Dendritic cell treated with granulocyte-macrophage colony-stimulating factor and Interleukin-4, amounts not matched to agents 40 ng/mL and 50 ng/mL, for 4 days (primary cell): ENCODE data around the gene DGKG.

ENCODE experiments used
- H3K27ac Mint-ChIP-seq: one replicate; pipeline ENCODE4 v1.8.0; 2022; ENCODE audit warnings: mild to moderate bottlenecking, mixed read lengths
- H3K27me3 Mint-ChIP-seq: one replicate; pipeline ENCODE4 v1.8.0; 2022; ENCODE audit warnings: mild to moderate bottlenecking, mixed read lengths
- H3K36me3 Mint-ChIP-seq: one replicate; pipeline ENCODE4 v1.8.0; 2022; ENCODE audit warnings: low read depth, mixed read lengths
- H3K4me1 Mint-ChIP-seq: one replicate; pipeline ENCODE4 v1.8.0; 2022; ENCODE audit warnings: low read depth, mixed read lengths
- H3K4me3 Mint-ChIP-seq: one replicate; pipeline ENCODE4 v1.8.0; 2022; ENCODE audit warnings: mild to moderate bottlenecking, moderate library complexity, mixed read lengths
- H3K9me3 Mint-ChIP-seq: one replicate; pipeline ENCODE4 v1.8.0; 2022; ENCODE audit warnings: mixed read lengths
- intact Hi-C: fragments of 100-400 bp; cut with micrococcal nuclease; formaldehyde crosslinking; loops from one replicate; pipeline ENCODE4 v1.15.0; 2022

Gene DGKG

DNA sequence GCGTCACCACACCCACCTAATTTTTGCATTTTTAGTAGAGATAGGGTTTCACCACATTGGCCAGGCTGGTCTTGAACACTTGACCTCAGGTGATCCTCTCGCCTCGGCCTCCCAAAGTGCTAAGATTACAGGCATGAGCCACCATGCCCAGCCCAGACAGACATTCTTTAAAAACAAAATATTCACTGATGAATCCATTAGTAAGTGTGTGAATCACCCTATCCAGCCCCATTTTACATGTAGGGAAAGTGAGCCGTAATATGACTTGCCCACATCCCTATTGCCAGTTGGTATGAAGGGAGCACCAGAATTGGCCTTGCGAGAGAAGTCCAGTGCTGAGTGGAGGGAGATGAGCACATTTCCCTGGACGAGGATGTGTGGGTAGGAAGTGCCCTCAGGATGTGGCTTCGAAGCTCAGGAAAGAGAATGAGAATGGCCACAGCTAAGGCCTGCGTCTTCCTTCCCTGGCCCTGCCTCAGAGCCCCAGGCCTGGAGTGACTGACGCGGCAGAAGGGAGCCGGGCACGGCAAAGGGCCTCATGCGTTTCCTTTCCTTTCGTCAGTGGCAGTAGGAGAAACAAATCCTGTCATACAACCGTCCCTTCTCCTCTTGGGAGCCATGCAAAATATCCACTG, 224.9 kb downstream of the DGKG start:
- H3K27me3 Mint-ChIP-seq, result peaks cover 2% of the 10 kb centered on the region
- intact Hi-C loops, result no loop called here
- H3K36me3 Mint-ChIP-seq, result no peaks in the 10 kb centered on the region
- H3K4me3 Mint-ChIP-seq, result no peak overlapping the region
- peaks cover 12% of the 10 kb centered on the region for H3K4me1 Mint-ChIP-seq
- H3K9me3 Mint-ChIP-seq, result no peaks in the 10 kb centered on the region
- no peak overlapping the region for H3K27ac Mint-ChIP-seq

DNA sequence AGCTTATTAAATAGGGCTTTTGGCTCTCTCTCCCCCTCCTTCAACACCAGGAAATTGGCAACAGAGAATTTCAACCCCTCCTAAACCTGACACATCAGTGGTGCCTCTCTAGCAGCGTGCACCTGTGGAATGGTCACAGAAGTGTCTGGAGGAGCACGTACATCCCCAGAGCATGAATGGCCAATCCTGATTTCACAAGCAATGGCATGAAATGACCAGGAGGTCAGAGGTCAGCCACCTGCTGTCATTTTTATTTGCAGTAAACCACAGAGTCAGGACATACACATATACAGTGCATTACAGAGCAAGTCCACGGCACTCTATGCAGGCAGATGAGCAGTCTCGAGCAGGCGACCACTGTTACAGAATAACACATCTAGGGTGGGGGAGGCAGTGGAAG, 228.1 kb downstream of the DGKG start:
- Mint-ChIP-seq H3K27ac (no peak overlapping the region), H3K27me3 (peaks cover 2% of the 10 kb centered on the region), H3K4me1 (peaks cover 12% of the 10 kb centered on the region), H3K36me3 (no peaks in the 10 kb centered on the region), H3K4me3 (no peak overlapping the region), H3K9me3 (no peaks in the 10 kb centered on the region)
- intact Hi-C loops, result no loop called here

DNA sequence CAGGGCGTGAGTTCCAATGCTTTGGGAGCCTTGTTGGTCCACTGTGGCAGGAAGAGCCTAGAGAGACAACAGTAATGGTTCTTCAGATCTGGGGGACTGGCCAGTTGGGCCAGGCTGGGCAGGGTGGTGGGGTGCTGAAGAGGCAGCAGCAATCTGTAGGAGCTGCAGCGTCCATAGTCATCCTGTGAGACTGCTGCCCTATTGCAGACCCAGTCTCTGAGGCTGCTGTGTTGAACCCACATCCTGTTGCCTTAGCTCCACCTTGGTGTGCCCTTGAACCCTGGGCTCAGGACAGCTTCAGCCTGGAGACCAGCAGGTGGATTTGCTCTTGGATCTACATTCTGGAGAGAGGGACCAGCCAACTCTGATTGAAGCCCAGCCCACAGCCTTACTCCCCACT, 229.5 kb downstream of the DGKG start:
- no peaks in the 10 kb centered on the region for H3K4me1 Mint-ChIP-seq
- H3K36me3 Mint-ChIP-seq, result no peaks in the 10 kb centered on the region
- intact Hi-C loops, result no loop called here
- no peaks in the 10 kb centered on the region for H3K27me3 Mint-ChIP-seq
- H3K9me3 Mint-ChIP-seq, result no peaks in the 10 kb centered on the region
- H3K27ac Mint-ChIP-seq, result no peak overlapping the region
- H3K4me3 Mint-ChIP-seq, result no peak overlapping the region

DNA sequence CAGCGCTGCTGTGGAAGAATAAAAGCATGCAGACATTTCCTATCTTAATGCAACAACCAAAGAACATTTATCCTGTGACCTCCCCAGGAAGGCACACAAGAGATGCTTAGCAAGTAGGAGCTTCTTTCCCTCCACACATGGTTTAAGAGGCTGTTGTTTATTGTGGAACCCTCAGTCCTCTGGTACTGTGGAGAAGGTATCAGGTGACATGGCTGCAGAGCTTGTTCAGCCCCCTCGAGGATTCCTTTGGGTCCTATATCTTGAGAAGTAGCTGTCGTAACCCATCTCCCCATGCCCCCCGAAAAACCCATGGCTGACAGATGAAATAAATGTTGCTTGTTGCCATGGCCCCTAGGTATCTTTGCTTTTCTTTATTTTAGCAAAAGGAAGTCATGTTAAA, 232.8 kb downstream of the DGKG start:
- Mint-ChIP-seq H3K4me3 (no peak overlapping the region), H3K36me3 (no peaks in the 10 kb centered on the region), H3K27ac (no peak overlapping the region), H3K9me3 (no peaks in the 10 kb centered on the region), H3K27me3 (no peaks in the 10 kb centered on the region), H3K4me1 (no peaks in the 10 kb centered on the region)
- intact Hi-C loops, result no loop called here

DNA sequence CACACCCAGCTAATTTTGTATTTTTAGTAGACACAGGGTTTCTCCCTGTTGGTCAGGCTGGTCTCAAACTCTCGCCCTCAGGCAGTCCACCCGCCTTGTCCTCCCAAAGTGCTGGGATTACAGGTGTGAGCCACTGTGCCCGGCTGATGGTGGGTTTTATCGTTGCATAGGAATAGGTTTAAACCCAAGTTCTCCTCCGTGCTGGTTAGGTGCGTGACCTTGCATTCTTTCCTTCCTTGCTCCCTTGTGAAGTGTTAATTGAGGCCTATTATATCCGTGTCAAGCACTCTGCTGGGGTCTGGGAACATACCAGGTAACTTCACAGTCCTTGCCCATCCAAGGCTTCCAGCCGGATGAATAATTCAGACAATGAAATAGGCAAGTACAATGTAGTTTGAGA, 233.9 kb downstream of the DGKG start:
- intact Hi-C loops, result no loop called here
- H3K9me3 Mint-ChIP-seq, result no peaks in the 10 kb centered on the region
- no peaks in the 10 kb centered on the region for H3K4me1 Mint-ChIP-seq
- H3K36me3 Mint-ChIP-seq, result no peaks in the 10 kb centered on the region
- H3K27ac Mint-ChIP-seq, result no peak overlapping the region
- H3K27me3 Mint-ChIP-seq, result no peaks in the 10 kb centered on the region
- no peak overlapping the region for H3K4me3 Mint-ChIP-seq

DNA sequence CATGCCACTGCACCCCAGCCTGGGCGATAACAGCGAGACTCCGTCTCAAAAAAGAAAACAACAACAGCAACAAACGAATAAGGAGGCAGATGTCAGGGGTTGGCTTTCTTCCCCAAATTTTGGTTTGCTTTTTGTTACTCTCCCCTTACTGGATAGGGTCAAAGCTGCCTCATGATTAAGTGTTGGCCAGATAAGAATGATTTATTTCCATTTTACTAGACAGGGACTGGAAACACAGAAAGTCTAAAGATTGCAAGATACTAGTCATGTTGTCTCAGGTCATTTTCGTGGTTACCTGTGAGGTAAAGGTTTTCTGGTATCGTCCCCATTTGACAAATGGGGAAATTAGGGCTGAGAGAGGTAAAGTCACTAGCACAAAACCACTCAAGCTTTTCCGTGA, 234.6 kb downstream of the DGKG start:
- H3K4me3 Mint-ChIP-seq, result no peak overlapping the region
- no peak overlapping the region for H3K27ac Mint-ChIP-seq
- no peaks in the 10 kb centered on the region for H3K4me1 Mint-ChIP-seq
- H3K36me3 Mint-ChIP-seq, result no peaks in the 10 kb centered on the region
- H3K27me3 Mint-ChIP-seq, result no peaks in the 10 kb centered on the region
- no peaks in the 10 kb centered on the region for H3K9me3 Mint-ChIP-seq
- intact Hi-C loops, result no loop called here

DNA sequence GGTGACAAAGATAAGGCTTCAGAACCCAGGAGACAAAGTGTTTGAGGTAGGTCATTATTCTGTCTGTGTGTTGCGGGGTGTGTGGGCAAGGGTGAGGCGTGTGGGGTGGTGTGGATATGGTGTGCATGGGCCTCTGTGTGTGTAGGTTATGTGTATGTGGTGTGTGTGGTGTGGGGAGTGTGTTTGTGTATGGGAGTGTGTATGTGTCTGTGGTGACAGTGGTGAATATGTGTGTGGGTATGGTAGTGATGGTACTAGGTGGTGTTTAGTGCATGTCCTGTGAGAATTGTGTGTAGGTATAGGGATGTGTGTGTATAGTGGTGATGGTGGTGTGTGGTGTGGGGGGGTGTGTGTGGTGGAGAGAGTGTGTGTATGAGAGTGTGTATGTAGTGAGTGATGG, 236.9 kb downstream of the DGKG start:
- no peak overlapping the region for H3K27ac Mint-ChIP-seq

DNA sequence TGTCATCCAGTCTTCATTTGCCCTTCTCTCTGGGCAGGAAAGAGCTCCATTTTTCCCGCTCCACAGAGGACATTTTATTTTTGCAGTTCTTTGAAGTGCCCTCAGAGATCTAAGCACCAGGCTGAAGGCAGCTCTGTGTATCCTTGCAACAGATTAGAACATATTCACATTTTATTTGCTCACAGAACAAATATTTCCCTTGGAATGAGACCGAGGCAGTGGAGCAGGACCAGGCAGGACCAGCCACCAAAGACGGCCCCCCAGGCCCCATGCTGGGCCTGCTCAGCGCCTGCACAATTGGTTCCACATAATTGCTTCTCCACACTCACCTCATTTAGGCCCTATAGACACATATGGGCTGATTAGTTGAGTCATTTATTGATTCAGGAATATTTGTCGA, 237.4 kb downstream of the DGKG start:
- H3K4me3 Mint-ChIP-seq, result no peak overlapping the region
- no peaks in the 10 kb centered on the region for H3K9me3 Mint-ChIP-seq
- H3K27ac Mint-ChIP-seq, result no peak overlapping the region
- H3K36me3 Mint-ChIP-seq, result no peaks in the 10 kb centered on the region
- intact Hi-C loops, result no loop called here
- peaks cover 10% of the 10 kb centered on the region for H3K27me3 Mint-ChIP-seq
- no peaks in the 10 kb centered on the region for H3K4me1 Mint-ChIP-seq

More for the DNA sequence above, 236.9 kb downstream of the DGKG start:
- no peaks in the 10 kb centered on the region for H3K36me3 Mint-ChIP-seq
- H3K4me1 Mint-ChIP-seq, result no peaks in the 10 kb centered on the region
- intact Hi-C loops, result no loop called here
- H3K4me3 Mint-ChIP-seq, result no peak overlapping the region
- peaks cover 7% of the 10 kb centered on the region for H3K27me3 Mint-ChIP-seq
- H3K9me3 Mint-ChIP-seq, result no peaks in the 10 kb centered on the region

DNA sequence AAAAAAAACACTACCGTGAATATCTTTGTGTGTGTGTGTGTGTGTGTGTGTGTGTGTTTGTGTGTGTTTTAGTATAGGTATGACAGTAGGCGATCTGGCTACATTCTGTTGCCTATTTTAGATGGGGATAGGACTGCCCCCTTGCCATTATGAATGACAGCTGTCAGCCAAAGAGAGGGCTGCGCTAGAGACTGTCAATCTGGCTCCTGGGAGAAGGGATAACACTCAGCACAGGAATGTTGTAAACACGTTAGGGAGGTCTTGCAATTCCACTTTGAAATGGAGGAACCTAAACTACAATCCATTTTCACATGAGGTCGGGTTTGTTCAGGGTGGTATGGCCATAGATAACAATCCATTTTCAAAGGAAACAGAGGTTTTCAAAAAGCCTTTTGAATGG, 239.0 kb downstream of the DGKG start:
- Mint-ChIP-seq H3K27me3 (peaks cover 26% of the 10 kb centered on the region), H3K27ac (no peak overlapping the region), H3K36me3 (no peaks in the 10 kb centered on the region), H3K4me1 (no peaks in the 10 kb centered on the region), H3K9me3 (no peaks in the 10 kb centered on the region), H3K4me3 (no peak overlapping the region)
- intact Hi-C loops, result no loop called here

DNA sequence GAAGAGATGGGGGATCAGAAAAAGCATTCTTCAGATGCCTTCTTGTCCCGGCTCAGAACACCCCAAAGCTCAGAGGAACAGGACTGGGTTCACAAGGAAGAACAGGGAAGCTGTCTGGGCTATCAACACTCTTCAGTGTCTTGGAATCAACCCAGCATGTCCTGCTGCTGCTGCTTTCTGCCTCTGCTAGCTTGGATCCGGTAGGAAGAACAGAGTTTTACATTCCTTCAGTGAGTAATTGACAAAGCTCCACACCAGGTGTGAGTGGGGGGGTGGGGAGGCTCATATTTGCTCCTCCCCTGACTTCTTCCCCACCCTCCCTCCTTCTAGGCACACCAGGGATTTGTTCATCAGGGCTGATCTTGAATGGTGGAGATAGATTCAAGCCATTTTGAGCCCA, 240.1 kb downstream of the DGKG start:
- no peak overlapping the region for H3K27ac Mint-ChIP-seq
- no peak overlapping the region for H3K4me3 Mint-ChIP-seq
- H3K27me3 Mint-ChIP-seq, result peaks cover 34% of the 10 kb centered on the region
- H3K9me3 Mint-ChIP-seq, result no peaks in the 10 kb centered on the region
- no peaks in the 10 kb centered on the region for H3K4me1 Mint-ChIP-seq
- intact Hi-C loops, result no loop called here
- no peaks in the 10 kb centered on the region for H3K36me3 Mint-ChIP-seq

DNA sequence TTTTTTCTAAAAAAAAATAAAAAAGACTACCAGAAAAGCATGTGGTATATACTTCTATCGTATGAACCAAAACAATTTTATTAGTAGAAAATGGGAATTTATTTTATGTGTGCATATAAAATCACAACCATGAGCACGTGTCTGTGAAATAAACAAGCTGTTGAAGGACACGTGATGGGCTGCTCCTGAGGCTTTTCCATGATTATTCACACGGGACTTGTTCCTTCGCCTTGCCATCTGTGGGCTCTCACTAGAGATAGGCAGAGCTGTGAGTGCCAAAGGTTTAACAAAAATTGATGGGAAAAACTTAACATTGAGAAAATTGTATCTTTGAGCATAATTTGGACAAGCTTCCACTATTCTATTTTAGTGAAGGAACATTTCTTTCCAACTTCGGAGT, 240.8 kb downstream of the DGKG start:
- H3K4me1 Mint-ChIP-seq, result no peaks in the 10 kb centered on the region
- no peaks in the 10 kb centered on the region for H3K9me3 Mint-ChIP-seq
- H3K4me3 Mint-ChIP-seq, result no peak overlapping the region
- no peaks in the 10 kb centered on the region for H3K36me3 Mint-ChIP-seq
- no peak overlapping the region for H3K27ac Mint-ChIP-seq
- peaks cover 38% of the 10 kb centered on the region for H3K27me3 Mint-ChIP-seq
- intact Hi-C loops, result no loop called here

DNA sequence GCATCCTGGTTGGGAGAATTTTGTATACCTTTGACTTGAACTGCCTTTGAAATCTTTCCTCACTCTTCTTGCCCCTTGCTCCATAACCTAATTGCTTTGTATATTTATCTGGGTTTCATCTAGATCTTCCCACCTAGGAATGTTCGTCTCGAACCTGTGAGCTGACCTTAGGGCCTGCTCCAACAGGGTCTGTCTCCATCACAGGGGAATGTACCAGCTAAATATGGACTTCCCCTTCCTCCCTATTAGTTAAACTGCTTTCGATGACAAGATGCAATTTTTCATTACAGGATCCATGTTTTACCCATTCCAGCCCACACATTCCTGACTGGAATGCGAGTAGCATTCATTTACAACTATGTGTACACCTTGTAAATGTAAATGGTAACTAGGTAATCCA, 242.5 kb downstream of the DGKG start:
- no peak overlapping the region for H3K4me3 Mint-ChIP-seq
- H3K9me3 Mint-ChIP-seq, result no peaks in the 10 kb centered on the region
- no peak overlapping the region for H3K27ac Mint-ChIP-seq
- no peaks in the 10 kb centered on the region for H3K36me3 Mint-ChIP-seq
- H3K27me3 Mint-ChIP-seq, result peaks cover 51% of the 10 kb centered on the region
- H3K4me1 Mint-ChIP-seq, result peaks cover 14% of the 10 kb centered on the region
- intact Hi-C loops, result loop anchor here (2.0 kb wide), 1 partner anchor 29 kb away; no protein-coding TSS in a partner anchor

DNA sequence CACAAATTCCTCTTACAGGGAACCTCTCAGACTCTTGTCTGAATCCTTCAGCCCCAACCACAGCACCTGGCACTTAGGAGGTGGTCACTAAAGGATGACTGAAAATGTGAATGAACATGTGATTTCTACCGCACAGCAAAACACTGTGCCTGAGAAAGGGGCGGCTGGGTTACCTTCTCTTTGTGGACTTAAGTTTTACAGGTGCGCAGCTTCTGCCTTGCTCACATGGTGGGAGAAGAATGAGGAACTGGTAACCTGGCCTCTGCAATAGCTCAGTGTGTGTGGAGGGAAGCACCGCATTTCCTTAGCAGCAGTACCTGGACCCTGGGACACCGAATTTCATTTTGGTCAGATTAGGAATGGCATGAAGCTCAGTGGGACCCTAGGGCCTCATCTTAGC, 243.3 kb downstream of the DGKG start:
- intact Hi-C loops, result loop anchor here (2.0 kb wide), 1 partner anchor 30 kb away; no protein-coding TSS in a partner anchor
- no peak overlapping the region for H3K27ac Mint-ChIP-seq
- H3K4me3 Mint-ChIP-seq, result no peak overlapping the region
- H3K36me3 Mint-ChIP-seq, result no peaks in the 10 kb centered on the region
- no peaks in the 10 kb centered on the region for H3K9me3 Mint-ChIP-seq
- H3K4me1 Mint-ChIP-seq, result peaks cover 14% of the 10 kb centered on the region
- H3K27me3 Mint-ChIP-seq, result peaks cover 60% of the 10 kb centered on the region

DNA sequence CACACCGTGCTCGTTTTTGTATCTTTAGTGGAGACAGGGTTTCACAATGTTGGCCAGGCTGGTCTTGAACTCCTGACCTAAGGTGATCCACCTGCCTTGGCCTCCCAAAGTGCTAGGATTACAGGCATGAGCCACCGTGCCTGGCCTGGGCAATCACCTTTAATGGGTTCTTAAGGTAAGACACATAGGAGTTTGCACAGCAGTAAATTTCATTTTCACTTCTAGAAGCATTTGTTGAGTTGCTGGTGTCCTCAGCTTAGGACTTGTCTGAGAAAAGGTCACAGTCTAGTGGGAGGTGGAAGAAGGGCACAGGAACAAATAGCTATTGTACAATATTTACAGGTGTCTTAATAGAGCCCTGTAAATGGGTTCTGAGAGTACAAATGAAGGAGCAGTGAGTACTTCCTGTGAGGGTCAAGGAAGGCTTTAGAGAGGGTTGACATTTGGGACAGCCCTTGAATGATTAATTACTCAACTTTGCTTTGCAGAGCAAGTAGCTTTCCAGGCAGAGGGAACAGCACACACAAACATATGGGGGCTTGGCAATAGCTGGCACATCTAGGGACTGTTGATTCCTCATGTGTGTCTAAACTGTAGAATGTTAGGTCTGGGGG, 244.4 kb downstream of the DGKG start:
- no peak overlapping the region for H3K27ac Mint-ChIP-seq
- H3K36me3 Mint-ChIP-seq, result no peaks in the 10 kb centered on the region
- H3K4me3 Mint-ChIP-seq, result no peak overlapping the region
- peaks cover 14% of the 10 kb centered on the region for H3K4me1 Mint-ChIP-seq
- no peaks in the 10 kb centered on the region for H3K9me3 Mint-ChIP-seq
- H3K27me3 Mint-ChIP-seq, result peaks cover 70% of the 10 kb centered on the region
- intact Hi-C loops, result loop anchor here (2.0 kb wide), 1 partner anchor 31 kb away; no protein-coding TSS in a partner anchor
